HG02884 (cell line): ENCODE measurements around the gene CRIP2.

ENCODE experiments used
- ATAC-seq: cut with Tn5 transposase; IDR thresholded peaks from one replicate; pipeline ENCODE4 v1.9.1; 2021; ENCODE audit warnings: mild to moderate bottlenecking, moderate library complexity; ENCODE audit not compliant: unreplicated experiment

CRIP2 gene

DNA sequence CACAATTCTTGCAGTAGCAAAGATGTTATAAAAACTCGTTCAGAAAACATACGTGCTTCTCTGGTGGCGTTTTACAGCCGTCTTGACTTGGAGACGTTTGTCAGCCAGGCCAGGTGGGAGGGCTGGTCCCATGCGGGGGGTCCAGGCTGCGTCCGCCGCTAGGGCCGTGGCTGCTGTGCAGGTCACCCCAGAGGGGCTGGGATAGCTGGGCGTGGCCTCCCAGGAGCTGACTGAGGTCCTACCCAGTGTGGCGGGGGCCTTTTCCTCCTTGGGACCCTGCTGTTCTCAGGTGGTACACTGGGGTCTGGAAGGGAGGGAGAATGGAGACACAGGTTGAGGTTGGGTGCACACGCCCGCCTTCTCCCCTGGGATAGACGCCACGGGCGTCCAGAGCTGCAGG, 29.8 kb upstream of the CRIP2 start:
- no peak for ATAC-seq

DNA sequence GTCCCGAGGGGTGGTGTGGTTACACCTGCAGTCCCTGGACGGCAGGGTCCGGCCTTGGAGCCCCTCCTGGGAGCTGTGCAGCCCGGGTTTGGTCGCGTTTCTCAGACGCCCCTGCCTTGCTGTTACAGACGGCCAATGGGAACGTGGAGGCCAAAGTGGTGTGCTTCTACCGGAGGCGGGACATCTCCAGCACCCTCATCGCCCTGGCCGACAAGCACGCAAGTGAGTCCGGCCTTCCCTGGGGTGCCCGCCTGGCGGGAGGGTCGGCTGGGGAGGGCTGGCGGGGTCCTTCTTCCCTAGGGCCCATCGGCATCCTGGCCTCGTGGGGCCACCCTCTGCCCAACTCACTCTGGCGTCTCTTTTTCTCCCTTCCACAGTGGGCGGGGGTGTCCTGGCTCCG, 29.3 kb upstream of the CRIP2 start:
- ATAC-seq: no peak

DNA sequence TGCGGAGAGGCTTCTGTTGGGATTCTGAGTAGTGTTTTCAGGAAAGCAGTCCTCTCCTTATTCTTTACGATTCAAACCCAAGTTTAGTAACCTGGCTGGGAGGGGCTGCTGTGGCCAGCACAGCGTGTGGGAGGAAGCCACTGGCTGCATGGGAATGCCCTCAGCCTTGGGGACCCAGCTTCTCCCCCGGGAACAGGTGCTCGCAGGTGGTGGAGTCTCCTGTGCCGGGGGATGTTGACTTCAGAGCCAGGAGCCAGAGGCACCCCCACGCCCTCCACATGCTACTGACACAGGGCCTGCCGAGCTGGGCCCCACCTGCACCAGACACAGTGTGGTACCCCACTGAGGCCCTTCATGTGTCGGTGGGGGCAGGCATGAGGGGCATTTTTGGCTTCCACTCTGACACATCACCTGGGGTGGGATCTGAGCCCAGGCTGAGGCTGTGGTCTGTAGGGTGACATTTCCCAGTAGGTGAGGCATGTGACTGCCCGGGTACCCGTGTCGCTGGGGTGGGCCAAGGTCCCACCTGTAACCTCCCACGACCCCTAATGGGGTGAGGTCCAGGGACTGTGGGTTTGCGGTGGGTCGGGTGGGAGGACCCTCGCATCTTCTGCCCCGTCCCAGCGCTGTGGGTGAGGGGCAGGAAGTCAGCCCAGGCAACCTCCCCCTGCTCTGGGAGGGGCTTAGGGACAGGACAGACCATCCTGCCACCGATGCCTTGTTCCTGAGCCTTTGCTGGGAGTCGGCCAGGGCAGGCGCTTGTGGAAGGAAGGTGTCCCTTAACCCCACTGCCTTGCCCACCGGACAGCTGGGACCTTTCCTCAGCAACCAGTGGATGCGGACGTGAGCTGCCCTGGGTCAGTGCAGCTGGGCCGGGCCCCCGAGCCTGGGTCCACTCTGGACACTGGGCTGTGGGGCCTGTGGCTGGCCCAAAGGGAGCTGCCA, 28.4 kb upstream of the CRIP2 start:
- no peak for ATAC-seq

DNA sequence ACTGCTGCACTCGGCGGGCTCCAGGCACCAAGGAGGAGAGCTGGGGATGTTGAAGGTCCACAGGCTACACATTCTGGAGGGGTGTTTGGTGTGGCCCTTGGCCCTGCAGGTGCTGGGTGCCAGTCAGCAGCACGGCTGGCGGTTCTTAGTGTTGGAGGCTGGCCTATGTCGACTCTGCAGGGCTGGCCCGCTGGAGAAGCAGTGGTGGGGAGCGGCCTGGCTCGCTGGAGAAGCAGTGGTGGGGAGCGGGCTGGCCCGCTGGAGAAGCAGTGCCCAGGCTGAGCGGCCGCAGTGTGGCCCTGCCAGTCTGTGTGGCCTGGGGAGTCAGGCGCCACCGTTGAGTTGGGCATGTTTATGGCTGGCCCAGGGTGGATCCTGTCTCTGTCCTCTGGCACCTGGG, 27.6 kb upstream of the CRIP2 start:
- no peak for ATAC-seq

DNA sequence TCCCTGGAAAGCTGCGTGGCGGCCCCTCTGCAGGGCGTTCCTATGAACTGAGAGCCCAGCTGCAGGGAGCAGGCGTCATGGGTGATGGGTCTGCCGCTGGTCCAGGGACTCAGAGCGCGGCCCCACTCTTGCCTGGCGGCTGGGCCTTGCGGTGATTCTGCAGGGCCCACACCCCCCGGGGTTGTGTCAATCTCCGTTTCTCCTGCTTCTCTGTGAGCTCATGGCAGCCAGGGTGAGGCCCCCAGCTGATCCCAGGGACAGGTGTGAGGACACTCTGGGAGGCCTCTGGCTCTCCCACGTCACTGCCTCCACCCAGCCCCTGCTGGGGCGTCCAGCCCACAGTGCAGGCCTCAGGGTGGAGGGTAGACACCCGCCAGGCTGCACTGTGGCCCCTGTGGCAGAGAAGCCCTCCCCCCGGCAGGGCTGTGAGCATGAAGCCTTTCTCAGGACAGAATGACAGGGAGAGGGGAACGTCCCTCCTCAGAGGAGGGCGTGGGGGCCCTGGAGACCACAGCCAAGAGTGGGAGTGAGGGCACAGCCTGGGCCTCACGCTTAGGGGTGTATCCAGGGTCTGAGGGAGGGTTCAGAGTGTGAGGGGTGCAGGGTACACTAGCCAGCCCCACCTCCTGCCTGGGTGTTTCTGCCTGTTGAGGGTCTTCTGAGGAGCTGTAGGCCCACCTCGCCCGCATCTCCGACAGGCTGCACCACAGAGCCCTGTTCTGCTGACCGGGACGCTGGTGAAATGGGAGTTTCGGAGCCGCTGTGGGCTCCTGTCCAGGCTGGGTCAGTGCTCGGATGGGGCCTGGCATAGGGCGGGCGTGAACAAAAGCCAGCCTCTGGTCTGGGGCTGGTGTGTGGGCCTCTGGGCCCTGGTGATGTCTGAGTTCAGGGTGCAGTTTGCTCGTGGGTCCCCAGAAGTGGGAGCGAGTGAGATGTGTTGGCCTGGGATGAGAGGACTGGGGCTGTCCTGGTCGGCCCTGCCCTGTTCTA, 26.7 kb upstream of the CRIP2 start:
- ATAC-seq: no peak

DNA sequence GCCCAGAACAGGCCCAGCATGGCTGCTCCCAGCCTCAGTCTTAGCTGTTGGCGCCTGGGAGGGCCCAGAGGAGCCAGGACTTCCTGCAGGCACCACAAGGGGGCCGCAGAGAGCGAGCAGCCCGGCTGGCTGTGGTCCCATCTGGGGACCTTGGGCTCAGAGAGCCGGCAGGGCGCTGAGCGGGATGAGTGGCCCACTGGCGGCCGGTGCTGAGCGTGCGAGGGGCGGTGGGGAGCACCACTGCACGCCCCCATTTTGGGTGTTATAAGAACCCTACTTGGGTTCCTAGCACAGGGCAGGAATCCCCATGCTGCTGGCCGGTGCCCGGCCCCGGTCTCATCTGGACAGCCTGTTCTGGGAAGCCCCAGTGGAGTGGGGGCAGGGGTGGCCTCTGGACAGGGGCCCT, 25.9 kb upstream of the CRIP2 start:
- ATAC-seq: no peak

DNA sequence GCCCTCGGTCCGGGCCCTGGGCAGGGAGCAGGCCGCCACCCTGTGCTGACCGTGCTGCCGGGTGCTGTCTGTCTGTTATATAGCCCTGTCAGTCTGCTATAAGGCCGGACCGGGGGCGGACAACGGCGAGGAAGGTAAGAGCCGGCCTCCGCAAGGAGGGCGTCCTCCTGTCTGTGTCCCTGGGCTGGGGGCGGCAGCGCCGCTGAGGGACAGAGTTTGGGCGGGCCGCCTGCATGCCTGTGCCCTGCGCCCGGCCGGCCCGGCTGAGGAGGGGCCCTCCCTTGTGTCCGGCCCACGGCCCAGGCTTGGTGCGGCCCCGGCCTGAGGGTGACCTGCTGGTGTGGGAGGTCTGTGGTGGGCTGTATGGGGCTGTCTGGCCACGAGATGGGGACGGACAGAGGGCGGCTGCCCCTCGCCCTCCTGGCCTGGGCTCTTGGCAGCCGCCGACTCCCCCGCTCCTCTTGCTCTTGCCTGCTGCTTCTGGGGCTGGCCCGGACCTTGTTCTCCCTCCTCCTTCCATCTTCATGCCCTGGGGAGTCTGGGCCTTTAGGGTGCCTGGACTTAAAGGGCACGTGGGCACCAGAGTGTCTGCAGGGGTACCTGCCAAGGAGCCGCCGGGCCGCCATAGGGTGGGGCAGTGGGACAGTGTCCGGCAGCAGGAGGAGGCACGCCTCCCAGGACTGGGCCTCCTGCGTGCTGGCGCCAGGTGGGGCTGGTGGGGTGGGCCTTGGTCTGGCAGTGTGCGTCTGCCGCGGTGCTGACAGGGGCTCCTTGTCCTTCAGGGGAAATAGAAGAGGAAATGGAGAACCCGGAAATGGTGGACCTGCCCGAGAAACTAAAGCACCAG, 25.1 kb upstream of the CRIP2 start:
- no peak for ATAC-seq

DNA sequence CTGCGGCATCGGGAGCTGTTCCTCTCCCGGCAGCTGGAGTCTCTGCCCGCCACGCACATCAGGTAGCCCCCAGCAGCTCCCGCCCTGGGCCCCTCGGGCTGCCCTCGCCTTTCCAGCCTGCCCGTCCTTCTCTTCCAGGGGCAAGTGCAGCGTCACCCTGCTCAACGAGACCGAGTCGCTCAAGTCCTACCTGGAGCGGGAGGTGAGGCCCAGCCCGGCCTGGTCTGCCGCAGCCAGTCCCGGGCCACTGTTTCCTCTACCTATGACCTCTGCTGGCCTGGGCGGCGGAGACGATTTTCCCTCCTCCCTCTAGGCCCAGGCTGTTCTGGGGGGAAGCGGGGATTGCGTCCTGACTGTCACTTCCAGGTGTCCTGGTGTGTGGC, 24.5 kb upstream of the CRIP2 start:
- no peak for ATAC-seq

DNA sequence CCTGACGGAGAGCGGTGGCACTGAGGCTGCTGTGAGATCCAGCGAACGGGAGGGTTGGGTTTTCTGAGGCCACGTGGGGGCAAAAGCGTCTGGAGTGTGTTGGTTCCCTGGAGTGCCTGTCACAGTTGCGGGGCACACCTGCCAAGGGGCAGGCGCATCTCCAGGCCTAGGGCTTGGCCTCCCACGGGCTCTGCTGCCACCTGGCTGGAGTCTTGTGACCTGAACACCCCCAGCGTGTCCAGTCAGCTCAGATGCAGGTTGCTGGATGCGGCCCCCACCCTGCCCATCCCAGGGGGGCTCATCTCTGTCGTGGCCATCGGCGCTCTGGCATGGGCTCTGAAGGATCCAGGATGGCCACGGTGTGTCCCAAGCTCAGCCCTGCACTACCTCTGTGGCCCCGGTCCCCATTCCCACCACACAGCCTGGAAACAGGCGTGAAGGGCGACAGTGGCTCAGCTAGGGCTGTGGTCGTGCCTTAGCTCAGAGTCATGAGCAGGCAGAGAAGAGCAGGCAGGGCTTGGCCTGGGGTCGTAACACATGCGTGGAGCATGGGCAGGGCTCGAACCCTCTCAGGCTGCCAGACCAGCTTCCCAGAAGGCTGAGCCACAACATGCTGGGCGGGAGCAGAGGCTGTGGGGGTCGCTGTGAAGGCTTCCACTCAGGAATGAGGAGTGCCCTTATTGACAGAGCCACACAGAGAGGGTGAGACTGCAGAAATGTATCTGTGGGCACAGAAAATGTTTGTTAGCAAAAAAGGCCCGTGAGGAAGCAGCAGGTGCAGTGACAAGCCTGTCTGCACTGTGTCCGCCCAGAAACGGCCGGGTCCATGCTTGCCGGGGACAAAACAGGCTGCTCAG, 23.5 kb upstream of the CRIP2 start:
- no peak for ATAC-seq

DNA sequence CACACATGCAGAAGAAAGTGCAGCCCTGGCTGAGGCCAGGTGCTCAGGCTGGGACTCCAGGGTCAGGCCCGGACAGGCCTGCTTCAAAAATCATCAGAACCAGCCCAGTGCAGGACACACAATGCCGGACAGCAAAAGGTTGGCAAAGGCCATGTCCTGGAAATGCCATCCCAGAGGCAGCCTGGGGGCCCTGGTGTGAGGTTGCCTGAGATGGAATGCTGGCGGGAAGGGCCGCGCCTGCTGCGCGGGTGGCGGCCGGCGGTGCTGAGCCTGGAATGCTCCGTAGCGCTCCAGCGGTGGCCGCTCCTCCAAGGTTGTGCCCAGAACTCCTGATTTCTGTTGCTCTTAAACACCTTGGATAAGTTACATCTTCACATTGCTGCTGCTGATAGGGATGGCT, 21.7 kb upstream of the CRIP2 start:
- no peak for ATAC-seq

DNA sequence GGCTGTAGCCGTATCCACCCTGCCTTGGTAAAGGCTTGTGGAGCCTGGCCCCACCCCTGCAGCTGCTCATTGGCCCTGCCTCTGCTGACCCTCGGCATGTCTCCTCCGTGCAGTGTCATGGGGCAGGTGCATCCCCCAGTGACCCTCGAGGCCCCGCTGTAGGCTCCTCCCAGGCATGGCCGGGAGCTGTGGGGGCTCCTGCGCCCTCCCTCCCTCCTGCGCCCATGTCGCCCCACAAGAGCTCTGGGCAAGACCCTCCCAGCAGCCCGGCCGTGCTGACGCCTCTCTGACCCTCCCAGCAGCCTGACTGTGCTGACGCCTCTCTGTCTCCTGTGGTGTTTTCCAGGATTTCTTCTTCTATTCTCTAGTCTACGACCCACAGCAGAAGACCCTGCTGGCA, 20.8 kb upstream of the CRIP2 start:
- no peak for ATAC-seq

DNA sequence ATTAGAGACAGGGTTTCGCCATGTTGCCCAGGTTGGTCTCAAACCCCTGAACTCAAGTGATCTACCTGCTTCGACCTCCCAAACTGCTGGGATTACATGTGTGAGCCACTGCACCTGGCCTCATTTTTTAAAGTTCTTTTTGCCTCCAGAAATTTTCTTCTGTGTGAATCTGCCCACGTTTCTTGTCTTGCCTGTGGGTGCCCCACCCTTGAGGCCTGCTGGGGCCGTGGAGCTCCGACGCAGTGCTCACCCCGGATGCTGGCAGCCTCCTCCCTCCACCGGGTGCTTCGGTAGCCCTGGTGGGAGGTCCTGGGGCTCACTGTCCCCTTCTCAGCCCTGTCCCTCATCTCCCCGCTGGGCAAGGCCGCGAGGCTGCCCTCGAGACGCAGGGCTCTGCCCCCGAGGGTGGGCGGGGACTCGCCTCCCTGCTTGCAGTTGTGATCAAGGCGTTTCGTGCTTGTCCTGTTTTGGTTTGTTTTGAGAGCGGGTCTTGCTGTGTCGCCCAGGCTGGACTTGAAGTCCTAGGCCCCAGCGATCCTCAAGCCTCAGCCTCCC, 19.5 kb upstream of the CRIP2 start:
- ATAC-seq: no peak

DNA sequence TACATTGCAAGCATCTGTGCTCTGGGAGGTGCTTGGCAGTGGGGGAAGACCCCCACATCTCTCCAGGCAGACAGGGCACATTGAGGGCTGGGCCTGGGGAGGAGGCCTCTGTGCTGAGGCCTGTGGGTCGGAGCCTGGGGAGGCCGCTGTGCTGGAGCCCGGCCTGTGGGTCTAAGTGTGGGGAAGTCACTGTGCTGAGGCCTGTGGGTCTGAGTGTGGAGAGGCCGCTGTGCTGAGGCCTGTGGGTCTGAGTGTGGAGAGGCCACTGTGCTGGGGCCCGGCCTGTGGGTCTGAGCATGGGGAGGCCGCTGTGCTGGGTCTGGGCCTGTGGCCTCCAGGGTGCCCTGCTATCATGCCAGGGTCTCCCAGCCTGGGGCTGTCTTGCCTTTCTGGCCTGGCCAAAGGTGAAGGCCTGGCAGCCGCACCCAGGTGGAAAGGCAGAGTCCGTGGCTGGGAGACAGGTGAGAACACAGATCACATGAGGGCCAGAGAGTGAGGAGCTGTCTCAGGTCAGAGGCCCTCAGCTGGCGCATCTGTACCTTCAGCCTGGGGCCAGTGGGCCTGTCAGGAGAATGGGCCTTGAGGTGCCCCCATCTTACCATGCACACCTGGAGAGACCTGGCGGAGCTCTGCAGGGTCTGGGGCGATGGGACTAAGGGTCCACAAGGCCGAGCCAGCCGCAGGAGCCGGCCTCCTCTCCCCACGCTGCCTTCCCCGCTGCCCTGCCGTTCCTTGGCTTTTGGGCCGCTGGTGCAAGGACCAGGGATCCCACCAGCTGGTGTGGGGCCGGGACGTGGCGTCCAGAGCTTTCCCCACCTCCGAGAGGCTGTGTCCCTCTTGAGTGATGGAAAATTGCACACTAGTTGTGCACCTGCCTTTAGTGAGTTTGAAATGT, 18.6 kb upstream of the CRIP2 start:
- ATAC-seq: no peak

DNA sequence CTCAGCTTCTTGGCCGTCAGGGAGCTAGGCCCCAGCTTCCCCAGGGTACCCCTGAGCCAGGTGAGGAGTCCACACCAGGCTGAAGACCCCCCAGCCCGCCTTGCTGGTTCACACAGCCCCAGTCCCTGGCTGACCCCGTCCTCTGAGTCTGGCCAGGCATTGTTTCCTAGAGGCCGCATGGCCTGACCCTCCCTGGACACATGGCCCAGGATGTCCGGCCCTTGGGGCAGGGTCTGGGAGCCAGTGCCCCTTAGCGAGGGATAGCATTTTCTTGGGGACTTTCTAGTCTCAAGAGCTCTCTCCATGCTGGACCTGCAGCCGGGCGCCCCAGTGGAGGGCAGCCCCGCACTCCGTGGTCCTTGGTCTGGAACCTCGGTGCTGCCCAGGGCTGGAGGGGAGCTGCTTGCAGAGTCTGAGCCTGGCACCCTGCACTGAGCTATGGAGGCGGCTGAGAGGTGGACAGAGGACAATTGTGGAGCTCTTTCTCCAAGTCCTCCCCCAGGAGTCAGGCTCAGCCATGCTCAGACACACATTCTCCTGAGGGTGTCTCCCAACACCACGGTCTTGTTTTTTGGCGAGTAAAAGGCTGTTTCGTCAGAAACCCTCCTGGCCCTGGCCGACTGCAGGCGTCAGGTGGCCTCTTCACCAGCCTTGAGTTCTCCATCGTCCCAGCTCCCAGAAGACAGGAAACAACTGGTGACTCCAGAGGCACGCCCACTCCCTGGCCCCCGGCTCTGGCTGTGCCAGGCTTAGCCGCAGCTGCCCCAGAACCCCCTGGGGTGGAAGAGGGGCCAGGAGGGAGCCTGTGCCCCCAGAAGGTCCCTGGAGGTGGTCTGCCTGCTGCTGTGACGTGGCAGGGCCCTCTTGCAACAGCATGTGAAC, 17.6 kb upstream of the CRIP2 start:
- no peak for ATAC-seq

DNA sequence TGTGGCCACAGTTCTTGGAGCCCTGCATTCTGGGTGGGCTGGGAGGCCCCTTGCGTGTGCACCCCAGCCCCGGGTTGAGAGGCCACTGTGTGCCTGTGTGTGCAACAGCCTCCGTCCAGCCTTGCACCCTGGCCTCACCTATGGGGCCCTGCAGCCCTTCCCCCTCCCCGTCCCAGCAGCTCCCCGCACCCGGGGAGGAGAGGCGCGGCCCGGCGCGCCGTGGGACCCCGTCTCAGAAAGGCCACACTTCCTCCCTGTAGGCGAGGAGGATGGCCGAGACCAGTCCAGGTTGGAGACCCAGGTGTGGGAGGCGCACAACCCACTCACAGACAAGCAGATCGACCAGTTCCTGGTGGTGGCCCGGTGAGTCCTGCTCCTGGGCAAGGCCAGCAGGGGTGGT, 16.6 kb upstream of the CRIP2 start:
- no peak for ATAC-seq

DNA sequence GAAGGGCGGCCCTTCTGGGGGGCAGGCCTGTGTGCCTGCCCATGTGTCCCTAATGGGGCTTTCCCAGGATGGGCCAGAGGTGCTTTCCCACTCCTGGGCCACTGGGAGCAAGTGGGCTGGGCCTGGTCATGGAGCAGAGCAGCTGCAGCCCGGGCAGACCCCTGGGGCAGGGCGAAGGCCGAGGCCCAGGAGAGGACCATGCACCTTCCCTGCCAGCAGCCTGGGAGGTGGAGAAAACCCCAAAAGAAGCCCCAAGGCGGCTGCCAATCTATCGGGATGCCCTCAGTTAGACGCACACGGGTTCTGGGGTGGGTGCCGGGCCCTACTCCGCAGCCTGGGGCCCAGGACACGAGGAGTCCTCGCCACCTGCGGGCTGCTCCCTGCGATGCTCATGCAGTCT, 16.1 kb upstream of the CRIP2 start:
- no peak for ATAC-seq

DNA sequence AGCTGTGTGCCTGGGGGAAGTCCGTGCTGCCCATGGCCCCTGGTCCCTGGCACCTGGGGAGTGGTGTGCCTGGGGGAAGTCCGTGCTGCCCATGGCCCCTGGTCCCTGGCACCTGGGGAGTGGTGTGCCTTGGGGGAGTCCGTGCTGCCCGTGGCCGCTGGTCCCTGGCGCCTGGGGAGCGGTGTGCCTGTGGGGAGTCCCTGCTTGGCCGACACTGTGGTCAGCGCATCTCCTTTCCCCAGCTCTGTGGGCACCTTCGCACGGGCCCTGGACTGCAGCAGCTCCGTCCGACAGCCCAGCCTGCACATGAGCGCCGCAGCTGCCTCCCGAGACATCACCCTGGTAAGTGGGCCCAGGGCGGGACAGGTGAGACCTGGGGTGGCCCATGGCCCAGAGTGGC, 14.5 kb upstream of the CRIP2 start:
- no peak for ATAC-seq

DNA sequence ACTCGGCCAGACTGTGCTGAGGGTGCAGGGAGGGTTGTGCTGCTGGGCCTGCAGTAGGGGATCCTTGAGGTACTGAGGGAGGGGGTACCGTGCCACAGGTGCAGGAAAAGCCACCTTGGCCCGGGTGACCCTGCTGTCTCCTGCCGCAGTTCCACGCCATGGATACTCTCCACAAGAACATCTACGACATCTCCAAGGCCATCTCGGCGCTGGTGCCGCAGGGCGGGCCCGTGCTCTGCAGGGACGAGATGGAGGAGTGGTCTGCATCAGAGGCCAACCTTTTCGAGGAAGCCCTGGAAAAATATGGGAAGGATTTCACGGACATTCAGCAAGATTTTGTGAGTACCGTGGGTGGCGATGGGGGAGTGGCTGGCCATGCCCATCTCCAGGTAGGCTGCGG, 14.0 kb upstream of the CRIP2 start:
- ATAC-seq: no peak
